HG02943 (cell line): Measurements from ENCODE around the gene SMIM23.
"Not testable (repeated sequence)": the region's sequence is repeated elsewhere in the genome, so short reads cannot be mapped to it uniquely, and the experiment has no call there.

Experiments used
- ATAC-seq: cut with Tn5 transposase; IDR thresholded peaks from one replicate; pipeline ENCODE4 v1.9.1; 2021; ENCODE audit warnings: mild to moderate bottlenecking, low read depth, moderate library complexity; ENCODE audit not compliant: unreplicated experiment

The SMIM23 gene

GRCh38 chr5:171771856-171772255 lies 13.8 kb upstream of the SMIM23 start:
- no peak for ATAC-seq

GRCh38 chr5:171773106-171773505 lies 12.5 kb upstream of the SMIM23 start:
- ATAC-seq, result no peak

GRCh38 chr5:171774418-171774817 lies 11.2 kb upstream of the SMIM23 start:
- no peak for ATAC-seq

- no peak for ATAC-seq
Observed at GRCh38 chr5:171776213-171776612, 9.4 kb upstream of the SMIM23 start.

GRCh38 chr5:171776770-171777759 lies 8.6 kb upstream of the SMIM23 start:
- ATAC-seq, result no peak

- not testable (repeated sequence) for ATAC-seq
Observed at GRCh38 chr5:171781744-171782143, 3.9 kb upstream of the SMIM23 start.

- no peak for ATAC-seq
Observed at GRCh38 chr5:171782332-171782966, 3.2 kb upstream of the SMIM23 start.

- ATAC-seq, result no peak
Observed at GRCh38 chr5:171783051-171783450, 2.6 kb upstream of the SMIM23 start.

GRCh38 chr5:171789353-171789752 lies 3.7 kb downstream of the SMIM23 start:
- no peak for ATAC-seq

- ATAC-seq, result no peak
Observed at GRCh38 chr5:171790408-171790807, 4.8 kb downstream of the SMIM23 start.

- no peak for ATAC-seq
Observed at GRCh38 chr5:171794470-171794960, 8.9 kb downstream of the SMIM23 start.

- ATAC-seq, result no peak
Observed at GRCh38 chr5:171795381-171795780, 9.8 kb downstream of the SMIM23 start.

- no peak for ATAC-seq
Observed at GRCh38 chr5:171796436-171796835, 10.8 kb downstream of the SMIM23 start.

- no peak for ATAC-seq
Observed at GRCh38 chr5:171797543-171797942, 11.9 kb downstream of the SMIM23 start.

GRCh38 chr5:171798418-171798817 lies 12.8 kb downstream of the SMIM23 start:
- no peak for ATAC-seq

GRCh38 chr5:171801839-171802238 lies 16.2 kb downstream of the SMIM23 start:
- ATAC-seq, result no peak

GRCh38 chr5:171805746-171806145 lies 20.1 kb downstream of the SMIM23 start:
- no peak for ATAC-seq

- ATAC-seq, result no peak
Observed at GRCh38 chr5:171806976-171807747, 21.5 kb downstream of the SMIM23 start.

GRCh38 chr5:171808453-171808852 lies 22.8 kb downstream of the SMIM23 start:
- no peak for ATAC-seq

- no peak for ATAC-seq
Observed at GRCh38 chr5:171808951-171809350, 23.3 kb downstream of the SMIM23 start.

GRCh38 chr5:171810227-171810626 lies 24.6 kb downstream of the SMIM23 start:
- ATAC-seq, result no peak
